Type B pancreatic cell (in vitro differentiated cells): ENCODE results near the gene EPAS1. TPM values are rescaled to one million over a fixed set of nuclear protein-coding genes. Genes with fewer than 3 reads are reported as not detected.

Source experiments
- DNase-seq: peaks from one replicate; pipeline ENCODE4 v3.0.0; 2021; ENCODE audit warnings: mixed read lengths; ENCODE audit not compliant: unreplicated experiment; ENCODE audit errors: extremely low spot score
- H3K27ac Mint-ChIP-seq: 2 replicates; pipeline ENCODE4 v1.8.0; 2021; ENCODE audit warnings: mild to moderate bottlenecking, mixed read lengths
- H3K27me3 Mint-ChIP-seq: 2 replicates; pipeline ENCODE4 v1.8.0; 2021; ENCODE audit warnings: mixed read lengths
- H3K36me3 Mint-ChIP-seq: 2 replicates; pipeline ENCODE4 v1.8.0; 2021; ENCODE audit warnings: mixed read lengths
- H3K4me1 Mint-ChIP-seq: one replicate; pipeline ENCODE4 v1.8.0; 2021; ENCODE audit warnings: mixed read lengths; ENCODE audit not compliant: unreplicated experiment
- H3K4me3 Mint-ChIP-seq: 2 replicates; pipeline ENCODE4 v1.8.0; 2021; ENCODE audit warnings: mild to moderate bottlenecking, mixed read lengths
- H3K9me3 Mint-ChIP-seq: 2 replicates; pipeline ENCODE4 v1.8.0; 2021; ENCODE audit warnings: mixed read lengths
- CTCF ChIP-seq: fragments of 200-600 bp; sonication (generic); conservative IDR thresholded peaks from 2 replicates; pipeline ENCODE4 v1.5.0; 2021; ENCODE audit warnings: antibody characterized with exemption, mild to moderate bottlenecking
- total RNA-seq: library from RNA; stranded (reverse); gene quantifications from 2 replicates; pipeline ENCODE4 v1.2.1, GENCODE V29; 2021; ENCODE audit warnings: low replicate concordance

The EPAS1 gene
- total RNA-seq, 1 donor from 2014 or later, result 59.8 TPM

- Mint-ChIP-seq H3K27me3 (no peaks in the 10 kb centered on the region), H3K9me3 (no peaks in the 10 kb centered on the region), H3K4me3 (no peak overlapping the region), H3K4me1 (no peaks in the 10 kb centered on the region), H3K36me3 (peaks cover 13% of the 10 kb centered on the region), H3K27ac (no peak overlapping the region)
- no peak for DNase-seq
- no peak for TF ChIP-seq CTCF
Measured at GRCh38 chr2:46353509-46353908, 56.3 kb downstream of the EPAS1 start.

GRCh38 chr2:46355756-46356155 is 58.5 kb downstream of the EPAS1 start:
- Mint-ChIP-seq H3K9me3 (no peaks in the 10 kb centered on the region), H3K27ac (no peak overlapping the region), H3K4me3 (no peak overlapping the region), H3K4me1 (no peaks in the 10 kb centered on the region), H3K36me3 (peaks cover 27% of the 10 kb centered on the region), H3K27me3 (no peaks in the 10 kb centered on the region)
- no peak for DNase-seq
- no peak for TF ChIP-seq CTCF

GRCh38 chr2:46356991-46357390 is 59.8 kb downstream of the EPAS1 start:
- no peaks in the 10 kb centered on the region for H3K4me1 Mint-ChIP-seq
- H3K4me3 Mint-ChIP-seq, result no peak overlapping the region
- H3K27ac Mint-ChIP-seq, result no peak overlapping the region
- no peaks in the 10 kb centered on the region for H3K9me3 Mint-ChIP-seq
- peaks cover 27% of the 10 kb centered on the region for H3K36me3 Mint-ChIP-seq
- no peak for DNase-seq
- H3K27me3 Mint-ChIP-seq, result no peaks in the 10 kb centered on the region
- no peak for TF ChIP-seq CTCF

GRCh38 chr2:46358713-46359112 is 61.5 kb downstream of the EPAS1 start:
- H3K9me3 Mint-ChIP-seq, result no peaks in the 10 kb centered on the region

GRCh38 chr2:46360303-46360702 is 63.1 kb downstream of the EPAS1 start:
- Mint-ChIP-seq H3K27ac (no peak overlapping the region), H3K4me3 (no peak overlapping the region), H3K9me3 (no peaks in the 10 kb centered on the region), H3K27me3 (no peaks in the 10 kb centered on the region), H3K4me1 (peaks cover 5% of the 10 kb centered on the region), H3K36me3 (peaks cover 27% of the 10 kb centered on the region)
- no peak for TF ChIP-seq CTCF
- DNase-seq, result no peak

More at GRCh38 chr2:46358713-46359112, 61.5 kb downstream of the EPAS1 start:
- no peaks in the 10 kb centered on the region for H3K27me3 Mint-ChIP-seq
- H3K36me3 Mint-ChIP-seq, result peaks cover 27% of the 10 kb centered on the region
- DNase-seq, result no peak
- H3K4me3 Mint-ChIP-seq, result no peak overlapping the region
- no peaks in the 10 kb centered on the region for H3K4me1 Mint-ChIP-seq
- TF ChIP-seq CTCF, result no peak
- H3K27ac Mint-ChIP-seq, result no peak overlapping the region
